ENCODE data around the gene SRGAP3.
"Not testable (repeated sequence)": the region's sequence is repeated elsewhere in the genome, so short reads cannot be mapped to it uniquely, and the experiment has no call there.

SRGAP3 gene

DNA sequence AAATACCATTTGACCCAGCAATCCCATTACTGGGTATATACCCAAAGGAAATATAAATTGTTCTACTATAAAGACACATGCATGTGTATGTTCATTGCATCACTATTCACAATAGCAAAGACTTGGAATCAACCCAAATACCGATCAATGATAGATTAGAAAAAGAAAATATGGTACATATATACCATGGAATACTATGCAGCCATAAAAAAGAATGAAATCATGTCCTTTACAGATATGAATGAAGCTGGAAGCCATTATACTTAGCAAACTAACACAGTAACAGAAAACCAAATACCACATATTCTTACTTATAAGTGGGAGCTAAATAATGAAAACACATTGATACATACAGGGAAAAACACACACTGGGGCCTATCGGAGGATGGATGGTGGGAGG, 164.0 kb downstream of the SRGAP3 start:
- DNase-seq (ENCODE audit: low read depth in 2 of 2), result not testable (repeated sequence)

GRCh38 chr3:9081184-9081818, 168.1 kb downstream of the SRGAP3 start:
- no peak for DNase-seq (ENCODE audit: low read depth in 2 of 2)

DNA sequence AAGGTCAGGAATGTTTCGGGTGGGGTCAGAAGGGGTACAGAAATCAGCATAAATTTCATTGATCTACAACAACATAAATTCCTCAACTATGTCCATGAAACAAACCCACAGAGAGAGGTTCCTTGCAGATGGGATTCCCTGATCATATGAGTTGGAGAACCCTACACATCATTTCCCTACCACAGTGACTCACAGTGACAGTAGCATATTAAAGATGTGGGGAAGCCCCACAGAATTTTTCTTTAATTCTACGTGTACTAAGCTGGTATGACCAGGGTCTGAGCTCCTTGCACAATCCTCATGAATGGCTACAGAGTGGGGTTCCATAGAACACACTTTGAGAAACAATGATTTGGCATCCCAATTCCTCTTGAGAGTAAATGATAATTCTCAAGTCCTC, 169.3 kb downstream of the SRGAP3 start:
- no peak for DNase-seq (ENCODE audit: low read depth in 2 of 2)

DNA sequence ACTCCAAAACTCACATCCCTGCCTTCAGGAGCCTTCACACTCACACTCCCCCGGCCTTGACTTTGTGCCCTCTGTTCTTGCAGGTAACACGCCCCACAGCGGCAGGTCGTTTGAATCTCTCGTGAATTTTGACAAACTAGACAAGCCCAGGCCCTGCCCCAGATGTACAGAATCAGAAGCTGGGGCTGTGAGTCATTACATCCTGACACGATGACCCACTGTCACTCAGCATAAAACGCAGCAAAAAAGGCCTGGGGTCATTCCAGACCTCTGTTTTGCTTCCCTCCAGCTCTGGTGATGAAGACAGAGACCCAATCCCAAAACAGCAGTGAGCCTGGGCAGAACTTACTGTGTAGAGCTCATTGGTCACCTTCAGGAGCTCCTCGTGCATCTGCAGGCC, 169.8 kb downstream of the SRGAP3 start:
- no peak for DNase-seq (ENCODE audit: low read depth in 2 of 2)

DNA sequence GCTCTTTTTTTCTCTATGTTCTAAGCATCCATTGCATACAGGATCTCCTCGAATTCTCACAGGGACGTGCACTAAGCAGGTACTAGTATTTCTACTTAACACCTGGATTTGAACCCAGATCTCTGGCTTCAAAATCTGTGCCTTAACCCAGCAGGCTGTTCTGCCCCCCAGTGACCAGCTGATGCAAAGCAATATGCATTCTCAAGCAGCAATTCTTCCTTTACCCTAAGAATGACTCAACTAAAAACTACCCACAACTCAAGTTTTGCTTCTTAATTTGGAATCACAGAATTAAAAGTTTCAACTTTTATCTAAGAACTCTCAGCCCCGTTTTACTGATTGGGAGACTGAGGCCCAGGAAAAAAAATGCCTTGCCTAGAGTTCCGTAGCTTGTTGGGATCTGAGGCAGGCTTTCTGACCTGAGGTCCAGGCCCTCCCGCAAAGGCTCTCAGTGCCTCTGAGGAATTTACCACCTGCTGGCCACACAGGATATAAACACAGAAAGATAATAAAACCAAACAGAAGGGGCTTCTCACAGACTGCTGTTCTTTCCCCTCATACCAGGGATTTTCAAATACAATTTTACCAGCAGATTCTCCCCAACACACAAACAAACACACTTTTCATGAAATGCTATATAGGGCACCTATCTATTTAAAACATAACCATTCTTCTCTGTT, 170.7 kb downstream of the SRGAP3 start:
- no peak for DNase-seq (ENCODE audit: low read depth in 2 of 2)

GRCh38 chr3:9077029-9077428, 172.4 kb downstream of the SRGAP3 start:
- DNase-seq (ENCODE audit: low read depth in 2 of 2), result no peak

GRCh38 chr3:9075762-9076161, 173.7 kb downstream of the SRGAP3 start:
- no peak for DNase-seq (ENCODE audit: low read depth in 2 of 2)

- no peak for DNase-seq (ENCODE audit: low read depth in 2 of 2)
Observed at GRCh38 chr3:9074079-9074478, 175.4 kb downstream of the SRGAP3 start.

- DNase-seq (ENCODE audit: low read depth in 2 of 2), result no peak
Observed at GRCh38 chr3:9072667-9073009, 176.8 kb downstream of the SRGAP3 start.

DNA sequence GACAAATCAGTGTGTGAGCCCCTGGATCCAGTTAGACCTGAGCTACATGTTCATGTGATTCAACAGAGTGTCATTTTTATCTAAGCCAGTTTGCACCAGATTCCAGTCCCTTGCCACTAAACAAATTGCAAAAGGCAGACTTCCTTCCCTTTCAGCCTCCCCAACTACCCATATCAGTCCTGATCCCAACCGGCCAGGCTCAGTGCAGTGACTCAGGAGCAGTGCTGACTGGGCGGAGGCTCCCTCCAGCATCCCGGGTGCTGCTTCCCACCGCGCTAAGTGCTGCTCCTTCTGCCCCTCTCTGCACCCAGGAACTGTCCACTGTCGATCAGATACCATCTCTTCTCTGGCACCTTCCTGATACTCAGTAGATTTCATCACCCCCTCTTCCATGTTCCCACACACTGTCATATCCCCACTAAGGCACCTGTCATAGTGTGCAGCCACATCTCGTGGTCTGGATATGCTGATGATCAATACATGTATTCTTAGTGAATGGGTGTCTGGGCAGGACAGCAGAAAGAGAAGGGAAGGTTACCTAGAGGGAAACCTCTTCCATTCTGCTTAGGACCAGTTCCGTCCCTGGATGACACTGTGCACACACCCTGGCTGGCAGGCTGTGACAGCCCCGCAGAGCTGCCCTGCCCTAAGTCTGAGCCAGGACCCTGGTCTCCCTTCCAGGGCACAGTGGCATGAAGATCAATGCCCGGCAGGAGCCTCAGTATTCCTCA, 177.3 kb downstream of the SRGAP3 start:
- no peak for DNase-seq (ENCODE audit: low read depth in 2 of 2)

DNA sequence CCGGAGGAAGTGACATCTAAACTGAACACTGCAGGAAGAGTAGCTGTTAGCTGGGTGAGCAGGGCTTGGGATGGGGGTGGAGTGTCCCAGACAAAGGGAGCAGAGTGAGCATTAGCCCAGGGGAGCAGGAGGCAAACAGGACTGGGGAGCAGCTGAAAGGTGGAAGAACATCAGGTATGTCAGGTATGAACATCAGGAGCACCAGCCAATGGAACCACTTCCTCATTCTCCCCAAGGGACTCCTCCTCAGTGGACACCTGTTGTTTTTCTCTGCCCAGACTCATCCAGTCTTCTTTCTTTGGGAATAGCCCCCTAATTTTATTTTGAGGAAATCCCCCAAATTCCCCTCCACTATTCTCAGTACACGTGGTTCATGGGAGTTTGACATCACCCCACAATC, 178.5 kb downstream of the SRGAP3 start:
- DNase-seq (ENCODE audit: low read depth in 2 of 2), result no peak

DNA sequence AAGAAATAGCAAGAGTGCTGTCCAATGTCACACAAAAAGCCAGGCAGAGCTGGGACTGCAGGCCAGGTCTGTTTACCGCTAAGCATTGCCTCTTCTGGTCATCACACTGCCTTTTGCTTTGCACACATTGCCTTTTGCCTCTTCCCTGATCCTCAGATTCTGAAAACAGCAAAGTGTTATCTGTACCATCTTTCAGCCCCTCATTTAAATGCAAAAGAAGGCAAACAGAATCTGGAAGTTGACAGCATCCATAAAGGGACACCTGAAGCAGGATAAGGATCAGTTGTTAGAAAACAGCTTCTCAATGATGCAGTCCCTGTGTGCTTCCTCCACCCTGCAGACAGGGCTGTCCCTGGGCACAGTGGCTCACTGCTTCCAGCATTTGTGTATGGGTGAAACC, 179.5 kb downstream of the SRGAP3 start:
- DNase-seq (ENCODE audit: low read depth in 2 of 2), result no peak

- no peak for DNase-seq (ENCODE audit: low read depth in 2 of 2)
Observed at GRCh38 chr3:9068051-9068450, 181.4 kb downstream of the SRGAP3 start.

- DNase-seq (ENCODE audit: low read depth in 2 of 2), result no peak
Observed at GRCh38 chr3:9067352-9067975, 182.0 kb downstream of the SRGAP3 start.

- DNase-seq (ENCODE audit: low read depth in 2 of 2), result no peak
Observed at GRCh38 chr3:9066775-9067174, 182.7 kb downstream of the SRGAP3 start.

GRCh38 chr3:9066141-9066540, 183.3 kb downstream of the SRGAP3 start:
- no peak for DNase-seq (ENCODE audit: low read depth in 2 of 2)

DNA sequence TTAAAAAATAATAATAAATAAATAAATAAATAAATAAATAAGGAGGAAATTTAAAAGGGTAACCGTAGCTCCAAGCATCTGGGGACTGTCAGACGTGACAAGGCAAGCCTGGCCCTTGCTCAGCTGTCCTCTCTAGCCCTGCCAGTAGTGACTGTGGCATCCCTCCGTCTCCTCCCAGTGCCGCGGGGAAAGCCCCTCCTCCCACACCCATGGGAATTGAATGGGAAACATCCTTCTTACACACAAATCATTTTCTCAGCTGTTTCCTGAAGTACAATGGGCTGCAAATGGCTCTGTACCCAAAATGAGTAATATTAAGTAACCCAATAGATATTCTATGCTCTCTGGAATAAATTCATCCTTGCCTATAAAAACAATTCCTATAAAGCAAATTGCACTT, 184.6 kb downstream of the SRGAP3 start:
- DNase-seq (ENCODE audit: low read depth in 2 of 2), result no peak

DNA sequence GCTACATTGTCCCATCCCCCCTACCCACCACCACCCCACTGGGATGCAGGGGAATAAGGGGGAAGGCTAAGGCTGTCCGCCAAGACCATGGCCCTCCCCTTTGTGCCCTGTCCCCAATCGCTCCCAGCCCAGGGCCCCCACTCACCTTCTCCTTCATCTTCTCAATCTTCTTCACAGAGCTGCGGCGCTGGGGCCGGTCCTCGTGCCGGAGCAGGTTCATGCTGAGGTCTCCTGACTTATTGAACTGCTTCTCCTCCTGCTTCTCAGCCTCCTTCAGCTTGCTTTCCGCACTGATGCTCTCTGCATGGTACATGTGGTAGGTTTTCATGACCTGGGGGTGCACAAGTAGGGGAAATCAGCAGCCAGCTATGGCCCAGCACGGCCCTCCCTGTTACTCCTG, 185.2 kb downstream of the SRGAP3 start:
- DNase-seq (ENCODE audit: low read depth in 2 of 2), result no peak

DNA sequence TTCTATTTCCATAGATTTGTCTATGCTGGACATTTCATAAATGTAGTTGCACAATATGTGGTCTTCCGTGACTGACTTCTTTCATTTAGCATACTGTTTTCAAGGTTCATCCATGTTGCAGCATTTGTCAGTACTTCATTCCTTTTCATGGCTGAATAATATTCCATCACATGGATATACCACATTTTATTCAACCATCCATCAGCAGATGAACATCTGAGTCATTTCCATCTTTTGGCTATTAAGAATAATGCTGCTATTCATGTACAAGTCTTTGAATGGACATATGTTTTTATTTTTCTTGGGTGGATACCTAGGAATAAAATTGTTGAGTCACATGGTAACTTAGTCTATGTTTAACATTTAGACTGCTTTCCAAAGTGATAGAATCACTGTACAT, 186.9 kb downstream of the SRGAP3 start:
- no peak for DNase-seq (ENCODE audit: low read depth in 2 of 2)

- no peak for DNase-seq (ENCODE audit: low read depth in 2 of 2)
Observed at GRCh38 chr3:9061634-9062033, 187.8 kb downstream of the SRGAP3 start.

GRCh38 chr3:9059489-9060400, 189.7 kb downstream of the SRGAP3 start:
- no peak for DNase-seq (ENCODE audit: low read depth in 2 of 2)

GRCh38 chr3:9056581-9056980, 192.9 kb downstream of the SRGAP3 start:
- DNase-seq (ENCODE audit: low read depth in 2 of 2), result no peak

Data from stimulated activated CD8-positive, alpha-beta memory T cell treated with anti-CD3 and anti-CD28 coated beads, Interleukin-15, amount 100 ng/mL, for 4 hours (primary cell).